ENCODE measurements around the gene SYF2.

DNA sequence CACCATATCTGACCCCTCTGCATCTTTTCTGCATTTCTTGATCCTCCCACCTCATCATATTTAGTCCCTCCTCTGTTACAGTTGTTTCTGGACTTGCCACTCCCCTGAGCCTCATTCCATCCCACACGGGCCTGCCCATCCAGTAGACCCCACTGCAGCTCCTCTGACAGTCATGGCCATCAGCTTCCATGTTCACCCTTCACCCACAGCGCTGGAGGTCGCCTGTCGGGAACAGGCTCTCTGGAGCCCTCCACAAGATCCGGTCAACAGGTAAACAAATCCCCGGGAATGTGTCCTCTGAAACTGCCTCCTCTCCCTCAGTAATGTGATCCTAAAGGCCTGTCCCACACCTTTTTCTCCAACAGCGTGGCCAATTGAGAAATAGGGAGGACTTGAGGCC is 31.3 kb downstream of the SYF2 start:
- TF ChIP-seq, protein P1, sequence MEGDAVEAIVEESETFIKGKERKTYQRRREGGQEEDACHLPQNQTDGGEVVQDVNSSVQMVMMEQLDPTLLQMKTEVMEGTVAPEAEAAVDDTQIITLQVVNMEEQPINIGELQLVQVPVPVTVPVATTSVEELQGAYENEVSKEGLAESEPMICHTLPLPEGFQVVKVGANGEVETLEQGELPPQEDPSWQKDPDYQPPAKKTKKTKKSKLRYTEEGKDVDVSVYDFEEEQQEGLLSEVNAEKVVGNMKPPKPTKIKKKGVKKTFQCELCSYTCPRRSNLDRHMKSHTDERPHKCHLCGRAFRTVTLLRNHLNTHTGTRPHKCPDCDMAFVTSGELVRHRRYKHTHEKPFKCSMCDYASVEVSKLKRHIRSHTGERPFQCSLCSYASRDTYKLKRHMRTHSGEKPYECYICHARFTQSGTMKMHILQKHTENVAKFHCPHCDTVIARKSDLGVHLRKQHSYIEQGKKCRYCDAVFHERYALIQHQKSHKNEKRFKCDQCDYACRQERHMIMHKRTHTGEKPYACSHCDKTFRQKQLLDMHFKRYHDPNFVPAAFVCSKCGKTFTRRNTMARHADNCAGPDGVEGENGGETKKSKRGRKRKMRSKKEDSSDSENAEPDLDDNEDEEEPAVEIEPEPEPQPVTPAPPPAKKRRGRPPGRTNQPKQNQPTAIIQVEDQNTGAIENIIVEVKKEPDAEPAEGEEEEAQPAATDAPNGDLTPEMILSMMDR (IDR thresholded peaks at IDR 0.05; ENCODE audit: low read depth, low read length, poor library complexity, severe bottlenecking): no peak
- TF ChIP-seq EZH2phosphoT487 (IDR thresholded peaks at IDR 0.05; ENCODE audit: borderline replicate concordance, low read length): no peak
